ENCODE data around the gene CMIP.
"Not testable (repeated sequence)": the region's sequence is repeated elsewhere in the genome, so short reads cannot be mapped to it uniquely, and the experiment has no call there.

CMIP gene

DNA sequence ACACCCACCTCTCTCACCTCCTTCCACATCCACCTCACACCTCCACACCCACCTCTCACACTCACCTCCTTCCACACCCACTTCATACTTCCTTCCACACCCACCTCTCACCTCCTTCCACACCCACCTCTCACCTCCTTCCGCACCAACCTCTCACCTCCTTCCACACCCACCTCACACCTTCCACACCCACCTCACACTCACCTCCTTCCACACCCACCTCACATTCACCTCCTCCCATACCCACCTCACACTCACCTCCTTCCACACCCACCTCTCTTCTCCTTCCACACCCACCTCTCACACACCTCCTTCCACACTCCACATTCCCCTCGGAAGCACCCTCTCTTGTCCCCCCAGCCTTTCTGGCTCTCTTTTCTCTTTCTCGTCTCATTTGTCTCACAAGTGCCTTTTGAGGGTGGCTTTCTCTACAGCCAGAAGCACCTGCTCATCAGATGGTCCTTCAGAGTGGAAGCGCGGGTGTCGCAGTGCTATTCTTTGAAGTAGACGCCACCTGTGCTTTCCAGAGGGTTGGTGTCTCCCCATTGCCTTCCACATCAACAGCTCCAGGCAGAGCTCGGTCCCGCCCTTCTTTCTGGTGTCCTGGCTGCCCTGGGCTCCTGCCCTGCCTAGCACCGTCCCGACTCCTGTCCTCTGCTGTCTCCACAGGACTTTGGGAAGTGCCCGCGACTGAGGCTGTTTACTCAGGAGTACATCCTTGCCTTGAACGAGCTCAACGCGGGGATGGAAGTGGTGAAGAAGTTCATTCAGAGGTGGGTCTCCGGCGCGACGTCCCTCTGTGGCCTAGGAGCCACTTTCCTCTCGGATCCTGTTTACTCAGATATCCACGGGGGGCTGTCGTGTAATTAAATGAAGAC is 225.1 kb downstream of the CMIP start:
- no peak for DNase-seq

GRCh38 chr16:81671738-81672597 is 227.4 kb downstream of the CMIP start:
- DNase-seq, result no peak

GRCh38 chr16:81673432-81673831 is 228.8 kb downstream of the CMIP start:
- no peak for DNase-seq

GRCh38 chr16:81675662-81676061 is 231.1 kb downstream of the CMIP start:
- DNase-seq, result no peak

GRCh38 chr16:81676066-81676882 is 231.7 kb downstream of the CMIP start:
- no peak for DNase-seq

GRCh38 chr16:81676883-81677737 is 232.5 kb downstream of the CMIP start:
- DNase-seq, result no peak

DNA sequence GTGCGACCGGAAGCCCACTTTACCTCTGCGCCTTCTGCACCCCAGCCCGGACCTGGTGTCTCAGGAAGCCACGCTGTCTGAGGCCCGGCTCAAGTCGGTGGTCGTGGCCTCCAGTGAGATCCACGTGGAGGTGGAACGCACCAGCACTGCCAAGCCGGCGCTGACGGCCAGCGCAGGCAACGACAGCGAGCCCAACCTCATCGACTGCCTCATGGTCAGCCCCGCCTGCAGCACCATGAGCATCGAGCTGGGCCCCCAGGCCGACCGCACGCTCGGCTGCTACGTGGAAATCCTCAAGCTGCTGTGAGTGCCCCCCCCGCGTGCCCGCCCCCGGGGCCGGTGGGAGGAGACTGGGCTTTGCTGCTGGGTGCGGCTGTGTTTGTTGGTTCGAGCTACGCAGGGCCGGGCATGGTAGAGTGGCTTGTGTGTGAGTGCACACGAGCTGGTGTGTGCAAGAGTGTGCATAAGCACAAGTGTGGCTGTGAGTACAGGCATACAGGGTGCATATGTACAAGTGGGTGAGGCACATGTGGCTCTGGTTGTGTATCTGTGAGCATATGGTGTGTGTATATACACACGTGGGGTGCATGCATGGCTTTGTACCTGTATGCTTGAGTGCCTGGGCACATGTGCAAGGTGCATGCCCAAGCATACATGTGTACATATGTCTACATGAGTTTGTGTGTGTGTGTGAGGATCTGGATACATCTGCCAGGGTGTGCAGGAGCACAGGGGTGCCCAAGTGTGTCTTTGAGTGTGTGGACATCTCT is 233.9 kb downstream of the CMIP start:
- no peak for DNase-seq

GRCh38 chr16:81679721-81680430 is 235.3 kb downstream of the CMIP start:
- no peak for DNase-seq

DNA sequence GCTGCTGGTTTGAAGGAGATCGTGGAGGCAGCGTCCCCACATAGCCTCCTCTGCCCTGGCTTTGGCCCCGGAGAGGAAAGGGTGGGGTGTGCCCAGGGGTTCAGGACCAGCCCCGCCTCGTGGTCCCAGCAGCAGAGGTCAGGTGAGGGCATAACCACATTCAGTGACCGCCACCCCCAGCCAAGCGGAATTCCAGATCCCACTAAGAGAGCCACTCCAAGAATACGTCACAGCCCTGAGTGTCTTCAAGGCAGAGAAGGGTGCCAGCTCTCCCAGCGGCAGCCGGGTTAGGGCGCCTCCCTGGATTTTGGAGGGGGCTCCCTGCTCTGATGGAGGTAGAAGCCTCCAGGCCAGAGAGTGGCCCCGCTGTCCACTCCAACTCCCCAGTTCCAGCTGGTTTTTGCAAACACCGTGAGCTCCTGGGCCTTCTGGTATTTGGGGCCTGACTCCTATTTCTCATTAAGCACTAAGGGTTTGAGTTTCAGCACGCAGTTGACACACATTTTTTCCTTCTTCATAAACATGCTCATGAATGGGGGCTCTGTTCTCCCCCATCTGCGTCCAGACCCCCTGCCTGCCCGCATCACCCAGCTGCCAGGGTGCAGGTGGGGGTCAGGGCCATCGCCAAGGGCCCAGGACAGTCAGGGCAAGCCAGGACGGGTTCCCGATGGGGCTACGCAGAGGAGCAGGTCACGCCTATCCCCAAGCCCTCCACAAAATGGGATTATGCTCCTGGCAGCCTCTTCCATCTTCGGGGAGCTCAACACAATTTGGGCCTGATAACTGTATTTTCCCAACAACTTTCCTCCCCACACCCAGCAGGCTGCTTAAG is 236.1 kb downstream of the CMIP start:
- DNase-seq, result no peak

GRCh38 chr16:81681311-81681710 is 236.7 kb downstream of the CMIP start:
- DNase-seq, result no peak

DNA sequence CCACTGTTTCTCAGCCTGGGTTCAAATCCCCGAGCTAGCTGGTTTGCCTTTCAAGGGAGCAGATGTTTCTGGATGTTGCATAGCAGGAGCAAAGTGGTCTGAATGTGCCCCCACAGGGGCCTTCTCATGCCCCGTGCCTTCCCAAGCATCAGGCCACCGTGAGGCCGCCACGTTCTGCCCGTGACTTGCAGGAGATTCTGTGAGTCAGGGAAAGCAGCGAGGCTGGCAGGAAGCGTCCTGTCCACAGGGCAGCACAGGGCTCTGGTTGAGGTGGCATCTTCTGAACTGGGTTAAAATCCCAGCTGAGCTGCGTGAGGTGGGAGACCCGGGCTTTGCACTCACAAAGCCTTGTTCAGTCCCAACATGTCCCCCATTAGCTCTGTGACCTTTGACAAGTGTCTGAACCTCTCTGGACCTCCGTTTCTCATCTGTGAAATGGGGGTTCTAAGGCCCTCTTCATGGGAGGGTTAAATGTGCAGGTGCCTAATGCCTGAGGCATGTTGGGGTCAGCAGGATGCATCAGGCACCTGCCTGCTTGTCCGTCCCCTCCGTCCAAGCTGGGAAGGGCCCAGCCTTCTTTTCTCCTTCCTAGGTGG is 239.7 kb downstream of the CMIP start:
- DNase-seq, result no peak

GRCh38 chr16:81684901-81685300 is 240.3 kb downstream of the CMIP start:
- no peak for DNase-seq

DNA sequence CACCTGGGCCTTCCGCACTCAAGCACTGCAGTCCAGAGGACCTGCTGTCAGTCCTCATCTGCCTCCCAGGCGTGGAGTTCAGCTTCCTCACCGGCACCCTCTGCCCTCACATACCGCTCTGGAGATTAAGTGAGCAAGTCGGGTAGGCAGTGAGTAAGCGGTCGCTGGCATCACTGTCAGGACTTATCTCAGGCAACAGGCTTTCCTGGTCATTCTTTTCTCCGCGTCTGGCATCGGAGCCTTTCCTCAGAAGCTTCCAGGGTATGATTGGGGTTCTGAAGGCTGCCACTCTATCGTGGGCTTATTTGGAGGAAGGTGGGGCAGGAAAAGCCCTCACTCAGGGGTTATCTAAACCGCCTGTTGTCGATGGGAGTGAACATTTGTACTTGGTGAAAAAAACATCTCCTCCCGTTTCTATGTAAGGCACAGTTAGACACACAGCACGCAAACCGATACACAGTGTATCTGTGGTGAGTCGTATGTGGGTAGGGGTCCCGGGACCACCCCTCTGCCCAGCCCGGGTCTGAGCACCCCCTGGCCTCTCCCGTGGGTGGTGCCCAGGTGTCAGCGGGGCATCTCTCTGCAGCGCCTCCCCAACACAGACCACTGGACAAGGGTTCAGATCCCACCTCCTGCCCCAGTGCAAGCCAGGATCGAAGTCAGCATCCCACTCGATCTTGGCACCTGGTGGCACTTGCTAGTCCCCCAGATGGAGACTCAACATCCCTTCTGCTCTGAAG is 242.0 kb downstream of the CMIP start:
- DNase-seq, result no peak

DNA sequence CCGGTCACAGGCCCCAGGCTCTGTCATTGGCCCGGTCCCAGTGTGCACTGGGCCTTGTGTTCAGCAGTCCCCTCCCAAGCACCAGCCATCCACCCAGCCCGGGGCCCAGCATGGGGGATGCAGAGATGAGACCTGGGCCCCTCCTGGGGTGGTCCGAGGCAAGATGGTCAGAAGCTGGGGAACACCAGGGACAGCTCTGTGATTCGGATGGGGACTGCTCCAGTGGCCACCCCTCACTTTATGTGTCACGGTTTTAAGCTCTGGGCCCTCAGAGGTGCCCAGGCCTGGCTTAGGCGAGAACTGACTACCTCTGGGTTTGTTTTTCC is 242.5 kb downstream of the CMIP start:
- DNase-seq, result no peak

DNA sequence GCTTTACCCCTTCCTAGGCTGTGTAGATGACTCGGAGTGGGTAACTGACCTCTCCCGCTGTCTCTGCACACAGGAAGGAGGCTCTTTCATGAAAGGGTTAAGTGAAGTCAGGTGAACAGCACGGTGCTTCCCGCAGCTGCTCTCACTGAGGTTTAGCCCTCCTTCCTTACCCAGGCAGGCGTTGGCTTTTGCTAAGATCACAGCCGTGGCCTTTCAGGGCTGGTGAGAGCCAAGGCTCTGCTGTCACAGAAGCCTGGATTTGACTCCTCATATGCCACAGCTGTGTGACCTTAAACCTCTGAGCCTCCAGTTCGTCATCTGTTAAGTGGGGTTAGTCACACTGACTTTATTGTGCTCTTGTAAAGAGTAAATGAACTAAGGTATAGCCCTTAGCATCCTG is 243.6 kb downstream of the CMIP start:
- DNase-seq, result no peak

GRCh38 chr16:81688839-81689238 is 244.2 kb downstream of the CMIP start:
- DNase-seq, result not testable (repeated sequence)

DNA sequence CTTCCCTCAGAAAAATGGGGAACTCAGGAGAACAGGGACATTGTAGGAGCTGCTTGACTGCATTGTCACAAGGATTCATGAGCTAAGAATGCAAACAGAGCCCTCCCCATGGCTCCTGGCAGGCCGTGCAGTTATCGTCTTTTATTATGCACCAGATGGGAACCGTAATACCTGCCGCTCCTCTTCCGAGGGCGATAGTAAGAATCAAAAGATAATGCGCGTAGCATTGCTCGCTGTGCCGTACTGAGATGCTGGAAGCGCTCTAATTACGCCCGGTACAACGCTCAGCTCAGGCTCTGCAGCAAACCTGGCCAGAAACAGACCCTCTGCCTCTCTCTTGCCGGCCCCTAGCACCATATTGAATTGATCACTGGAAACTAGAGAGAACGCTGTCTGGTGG is 247.4 kb downstream of the CMIP start:
- no peak for DNase-seq

DNA sequence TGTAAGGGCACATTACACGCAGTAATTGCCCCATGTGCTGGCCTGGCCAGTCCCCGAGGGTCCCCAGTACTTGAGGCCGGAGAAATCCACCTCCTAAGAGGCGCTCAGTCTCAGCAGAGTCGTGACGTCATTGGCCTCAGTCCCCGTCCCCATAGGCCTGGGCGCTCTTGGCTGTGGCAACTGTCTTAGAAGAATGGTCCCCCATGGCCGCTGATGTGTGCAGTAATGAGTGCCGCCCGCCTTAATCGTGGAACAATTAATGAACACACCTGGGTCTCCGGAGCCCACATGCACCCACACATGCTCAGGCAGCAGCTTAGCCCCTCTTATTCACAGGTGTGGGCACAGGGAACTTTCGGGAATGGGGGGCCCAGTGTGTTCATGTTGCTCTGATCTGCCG is 248.0 kb downstream of the CMIP start:
- no peak for DNase-seq
